ENCODE measurements around the gene LCNL1.
A peak's percentile ranks its signal among the peaks of the same experiment; 100 is the strongest.

The LCNL1 gene

DNA sequence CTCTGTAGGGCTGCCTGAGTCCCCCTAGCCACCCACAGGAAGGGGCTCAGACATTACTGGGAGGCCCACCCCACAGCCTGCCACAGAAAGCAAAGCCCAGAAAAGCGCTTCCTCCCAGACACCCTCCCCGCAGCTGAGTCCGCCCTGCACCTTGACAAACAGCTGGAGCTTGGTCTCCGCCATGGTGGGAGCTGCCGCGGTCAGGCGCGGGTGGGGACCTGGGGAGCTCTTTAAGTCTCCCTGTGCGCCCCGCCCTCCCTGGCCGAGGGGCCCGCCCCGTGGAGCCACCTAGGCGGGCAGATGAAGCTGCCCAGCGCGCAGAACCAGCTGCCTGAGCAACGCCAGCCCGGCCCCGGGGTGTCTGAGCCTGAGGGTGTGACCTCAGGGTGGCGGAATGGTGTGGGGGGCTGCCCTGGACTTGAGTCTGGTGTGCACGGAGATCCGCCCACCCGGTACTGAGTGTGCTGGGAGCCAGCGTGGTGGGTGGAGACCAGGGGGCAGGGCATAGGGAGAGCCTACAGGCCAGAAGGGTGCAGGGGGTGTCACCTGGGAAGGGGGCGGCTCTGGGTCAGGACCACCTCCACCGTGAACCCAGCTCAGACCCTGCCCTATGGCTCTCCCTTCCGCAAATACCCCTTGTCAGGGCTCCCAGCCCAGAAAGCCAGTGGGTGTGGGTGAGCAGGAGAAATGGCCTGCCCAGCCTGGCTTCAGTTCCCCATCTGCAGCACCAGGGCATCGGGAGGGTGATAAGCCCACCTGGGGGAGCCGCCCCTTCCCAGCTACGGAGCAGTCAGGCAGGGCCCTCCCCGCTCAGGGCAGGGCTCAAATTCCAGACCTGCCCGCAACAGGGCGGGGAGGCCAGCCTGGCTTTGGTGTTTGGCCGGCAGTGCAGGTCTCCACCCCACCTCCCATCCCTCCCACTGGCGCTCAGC lies 13.8 kb downstream of the LCNL1 start, which contains the start of gene CLIC3:
Gene CLIC3, minus strand, starts transcription at position 208 of the 932 bp plus-strand sequence. Its CDS starts 25 bp downstream, at position 183.
- TF ChIP-seq, protein P1, sequence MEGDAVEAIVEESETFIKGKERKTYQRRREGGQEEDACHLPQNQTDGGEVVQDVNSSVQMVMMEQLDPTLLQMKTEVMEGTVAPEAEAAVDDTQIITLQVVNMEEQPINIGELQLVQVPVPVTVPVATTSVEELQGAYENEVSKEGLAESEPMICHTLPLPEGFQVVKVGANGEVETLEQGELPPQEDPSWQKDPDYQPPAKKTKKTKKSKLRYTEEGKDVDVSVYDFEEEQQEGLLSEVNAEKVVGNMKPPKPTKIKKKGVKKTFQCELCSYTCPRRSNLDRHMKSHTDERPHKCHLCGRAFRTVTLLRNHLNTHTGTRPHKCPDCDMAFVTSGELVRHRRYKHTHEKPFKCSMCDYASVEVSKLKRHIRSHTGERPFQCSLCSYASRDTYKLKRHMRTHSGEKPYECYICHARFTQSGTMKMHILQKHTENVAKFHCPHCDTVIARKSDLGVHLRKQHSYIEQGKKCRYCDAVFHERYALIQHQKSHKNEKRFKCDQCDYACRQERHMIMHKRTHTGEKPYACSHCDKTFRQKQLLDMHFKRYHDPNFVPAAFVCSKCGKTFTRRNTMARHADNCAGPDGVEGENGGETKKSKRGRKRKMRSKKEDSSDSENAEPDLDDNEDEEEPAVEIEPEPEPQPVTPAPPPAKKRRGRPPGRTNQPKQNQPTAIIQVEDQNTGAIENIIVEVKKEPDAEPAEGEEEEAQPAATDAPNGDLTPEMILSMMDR (IDR thresholded peaks at IDR 0.05) = no peak
- Histone ChIP-seq H3K36me3 (no peaks in the 10 kb centered on the region), H3K9me3 (no peaks in the 10 kb centered on the region), H3K4me1 (ENCODE audit: control insufficient read depth in 1 of 2, insufficient read depth in 1 of 2, low read depth in 1 of 2, low read length in 1 of 2) (peaks cover 57 to 95% of the 10 kb centered on the region in 2 experiments), H3K27me3 (peaks cover 46% of the 10 kb centered on the region), H3K27ac (no peak within 1 kb of the TSS), H3K4me3 (ENCODE audit: low read depth in 1 of 2, low read length in 1 of 2) (peak within 1 kb of the TSS in 1 of 2 experiments; percentile 26)

DNA sequence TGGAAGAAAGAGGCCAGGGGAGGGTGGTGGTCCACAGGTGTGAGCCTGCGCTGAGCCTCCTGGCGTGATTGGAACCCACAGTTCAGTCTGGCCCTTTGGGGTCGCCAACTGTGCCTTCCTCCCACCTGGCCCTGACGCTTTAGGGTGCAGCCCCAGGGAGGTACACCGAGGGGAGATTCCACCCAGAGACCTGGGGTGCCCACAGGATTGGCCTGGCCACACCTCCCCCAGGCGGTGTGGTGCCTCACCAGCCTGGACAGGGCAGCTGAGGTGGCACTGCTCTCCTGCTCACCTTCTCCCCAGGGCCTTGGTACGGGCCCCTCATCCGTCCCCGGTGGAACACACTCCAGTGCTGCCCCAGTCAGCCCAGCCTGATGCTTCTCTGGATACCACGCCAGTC lies 14.6 kb downstream of the LCNL1 start:
- Histone ChIP-seq H3K27me3 (peaks cover 46% of the 10 kb centered on the region), H3K4me1 (ENCODE audit: control insufficient read depth in 1 of 2, insufficient read depth in 1 of 2, low read depth in 1 of 2, low read length in 1 of 2) (peaks cover 61 to 96% of the 10 kb centered on the region in 2 experiments), H3K36me3 (no peaks in the 10 kb centered on the region), H3K4me3 (ENCODE audit: low read depth in 1 of 2, low read length in 1 of 2) (no peak overlapping the region), H3K9me3 (no peaks in the 10 kb centered on the region), H3K27ac (no peak overlapping the region)
- TF ChIP-seq, protein P1 (IDR thresholded peaks at IDR 0.05) = no peak

DNA sequence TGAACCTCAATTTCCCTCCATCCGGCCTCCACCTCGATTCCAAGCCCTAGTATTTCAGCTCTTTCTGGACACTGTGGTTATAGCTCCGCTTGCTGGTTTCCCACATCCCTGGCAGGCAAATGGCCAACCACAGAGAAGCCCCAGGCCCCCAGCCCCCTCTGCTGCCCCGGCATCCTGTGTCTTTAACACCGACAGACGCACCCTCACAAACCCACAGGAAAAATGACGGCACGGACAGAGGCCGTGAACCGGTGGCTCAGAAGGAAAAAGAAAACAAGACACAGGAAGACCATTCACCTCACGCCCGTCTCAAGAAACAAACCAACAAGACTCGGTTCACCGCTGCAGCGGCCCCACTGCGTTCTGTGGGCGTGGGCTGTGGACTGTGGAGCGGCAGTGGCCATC lies 15.0 kb downstream of the LCNL1 start:
- TF ChIP-seq, protein P1 (IDR thresholded peaks at IDR 0.05) = no peak
- no peak overlapping the region for H3K4me3 ChIP-seq (ENCODE audit: low read depth in 1 of 2, low read length in 1 of 2)
- H3K9me3 ChIP-seq = no peaks in the 10 kb centered on the region
- H3K4me1 ChIP-seq (ENCODE audit: control insufficient read depth in 1 of 2, insufficient read depth in 1 of 2, low read depth in 1 of 2, low read length in 1 of 2) = peaks cover 57 to 95% of the 10 kb centered on the region in 2 experiments
- H3K27me3 ChIP-seq = peaks cover 46% of the 10 kb centered on the region
- no peak overlapping the region for H3K27ac ChIP-seq
- no peaks in the 10 kb centered on the region for H3K36me3 ChIP-seq

DNA sequence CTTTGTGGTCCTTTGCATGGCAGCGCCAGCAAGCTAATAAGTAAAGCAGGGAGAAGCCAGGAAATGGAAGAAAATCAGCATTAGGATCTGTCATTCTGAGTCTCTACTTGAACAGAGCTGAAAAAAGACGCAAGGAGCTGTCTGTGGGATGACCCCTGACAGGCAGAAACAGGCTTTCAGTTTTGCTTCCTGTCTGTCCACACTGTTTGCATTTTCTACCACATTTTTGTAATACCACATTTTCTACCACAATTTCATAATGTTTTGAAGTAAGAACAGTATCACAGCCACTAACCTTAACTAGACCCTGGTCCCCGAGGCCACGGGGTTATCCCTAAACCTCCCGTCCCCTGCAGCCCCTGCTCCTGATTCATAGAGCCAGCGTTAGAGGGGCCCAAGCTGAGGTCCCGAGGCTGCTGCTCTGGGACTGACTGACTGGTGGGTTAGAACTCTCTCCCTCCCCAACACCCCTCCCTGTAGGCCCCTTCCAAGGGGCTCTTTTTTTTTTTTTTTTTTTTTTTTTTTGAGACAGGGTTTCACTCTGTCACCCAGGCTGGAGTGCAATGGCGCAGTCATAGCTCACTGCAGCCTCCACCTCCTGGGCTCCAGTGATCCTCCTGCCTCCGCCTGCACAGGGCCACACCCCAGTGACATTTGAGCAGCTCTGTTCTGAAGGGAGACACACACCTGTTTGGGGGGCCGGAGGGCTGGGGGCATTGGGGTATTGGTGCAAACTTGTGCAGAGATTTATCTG lies 17.6 kb downstream of the LCNL1 start:
- Histone ChIP-seq H3K27ac (peak overlapping the region; percentile 81), H3K4me3 (ENCODE audit: low read depth in 1 of 2, low read length in 1 of 2) (peak overlapping the region; percentile 3 to 23), H3K27me3 (peaks cover 27% of the 10 kb centered on the region), H3K9me3 (no peaks in the 10 kb centered on the region), H3K4me1 (ENCODE audit: control insufficient read depth in 1 of 2, insufficient read depth in 1 of 2, low read depth in 1 of 2, low read length in 1 of 2) (peaks cover 49 to 70% of the 10 kb centered on the region in 2 experiments), H3K36me3 (no peaks in the 10 kb centered on the region)
- TF ChIP-seq, protein P1 (IDR thresholded peaks at IDR 0.05) = no peak

DNA sequence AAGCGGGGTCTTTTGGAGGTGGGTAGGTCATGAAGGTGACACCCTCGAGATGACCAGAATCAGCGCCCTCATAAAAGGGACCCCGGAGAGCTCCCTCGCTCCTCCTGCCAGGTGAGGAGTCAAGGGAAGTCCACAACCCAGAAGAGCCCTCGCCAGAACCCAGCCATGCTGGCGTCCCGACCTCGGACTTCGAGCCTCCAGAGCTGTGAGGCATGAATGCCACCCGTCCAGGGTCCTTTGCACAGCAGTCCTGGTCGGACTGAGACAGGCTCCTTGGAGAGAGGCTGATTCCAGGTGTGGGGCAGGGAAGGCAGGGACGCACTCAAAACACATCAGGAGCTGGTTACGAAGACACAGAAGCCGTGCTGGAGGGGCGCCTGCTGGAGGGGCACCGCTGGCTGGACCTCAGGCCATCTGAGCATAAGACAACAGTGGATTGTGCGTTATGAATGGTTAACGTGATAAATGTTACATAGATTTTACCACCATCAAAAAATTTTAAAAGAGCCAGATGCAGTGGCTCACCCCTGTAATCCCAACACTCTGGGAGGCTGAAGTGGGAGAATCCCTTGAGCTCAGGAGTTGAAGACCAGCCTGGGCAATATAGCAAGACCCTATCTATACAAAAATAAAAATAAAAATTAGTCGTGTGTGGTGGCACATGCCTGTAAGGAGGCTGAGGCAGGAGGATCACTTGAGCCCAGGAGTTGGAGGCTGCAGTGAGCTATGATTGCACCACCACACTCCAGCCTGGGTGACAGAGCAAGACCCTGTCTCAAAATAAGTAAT lies 19.3 kb downstream of the LCNL1 start:
- Histone ChIP-seq H3K9me3 (no peaks in the 10 kb centered on the region), H3K27me3 (peaks cover 10% of the 10 kb centered on the region), H3K36me3 (peaks cover 5% of the 10 kb centered on the region), H3K4me1 (ENCODE audit: control insufficient read depth in 1 of 2, insufficient read depth in 1 of 2, low read depth in 1 of 2, low read length in 1 of 2) (peaks cover 39 to 53% of the 10 kb centered on the region in 2 experiments), H3K4me3 (ENCODE audit: low read depth in 1 of 2, low read length in 1 of 2) (no peak overlapping the region), H3K27ac (no peak overlapping the region)
- TF ChIP-seq, protein P1 (IDR thresholded peaks at IDR 0.05) = no peak
